ENCODE results near the gene CCDC12. TPM values are rescaled to one million over a fixed set of nuclear protein-coding genes. Genes with fewer than 3 reads are reported as not detected.

CCDC12 gene
- total RNA-seq, 1 donor from 2014 or later = 60.3 TPM

GRCh38 chr3:46926871-46927717 is 49.5 kb downstream of the CCDC12 start:
- no peak overlapping the region for H3K4me3 ChIP-seq (ENCODE audit: low read depth, low read length)
- no peak for DNase-seq (ENCODE audit: low read depth)
- no peak for TF ChIP-seq CTCF (conservative IDR thresholded peaks at IDR 0.05; ENCODE audit: low read depth, low read length)

- DNase-seq (ENCODE audit: low read depth) = no peak
- H3K4me3 ChIP-seq (ENCODE audit: low read depth, low read length) = no peak overlapping the region
These were observed 50.1 kb downstream of the CCDC12 start for GRCh38 chr3:46926447-46926846.

GRCh38 chr3:46926039-46926438 is 50.5 kb downstream of the CCDC12 start:
- TF ChIP-seq CTCF (conservative IDR thresholded peaks at IDR 0.05; ENCODE audit: low read depth, low read length) = no peak
- no peak for DNase-seq (ENCODE audit: low read depth)
- no peak overlapping the region for H3K4me3 ChIP-seq (ENCODE audit: low read depth, low read length)

More at GRCh38 chr3:46926447-46926846, 50.1 kb downstream of the CCDC12 start:
- no peak for TF ChIP-seq CTCF (conservative IDR thresholded peaks at IDR 0.05; ENCODE audit: low read depth, low read length)

- no peak overlapping the region for H3K4me3 ChIP-seq (ENCODE audit: low read depth, low read length)
- DNase-seq (ENCODE audit: low read depth) = no peak
- no peak for TF ChIP-seq CTCF (conservative IDR thresholded peaks at IDR 0.05; ENCODE audit: low read depth, low read length)
These were observed 51.0 kb downstream of the CCDC12 start for GRCh38 chr3:46925585-46925934.

GRCh38 chr3:46924921-46925584 is 51.5 kb downstream of the CCDC12 start:
- TF ChIP-seq CTCF (conservative IDR thresholded peaks at IDR 0.05; ENCODE audit: low read depth, low read length) = no peak
- H3K4me3 ChIP-seq (ENCODE audit: low read depth, low read length) = no peak overlapping the region
- no peak for DNase-seq (ENCODE audit: low read depth)

- peak; percentile 76 for TF ChIP-seq CTCF (conservative IDR thresholded peaks at IDR 0.05; ENCODE audit: low read depth, low read length)
- DNase-seq (ENCODE audit: low read depth) = no peak
- no peak overlapping the region for H3K4me3 ChIP-seq (ENCODE audit: low read depth, low read length)
These were observed 52.8 kb downstream of the CCDC12 start for GRCh38 chr3:46923559-46924350.
